Measurements from ENCODE around the gene MAP2K7.

Gene MAP2K7

DNA sequence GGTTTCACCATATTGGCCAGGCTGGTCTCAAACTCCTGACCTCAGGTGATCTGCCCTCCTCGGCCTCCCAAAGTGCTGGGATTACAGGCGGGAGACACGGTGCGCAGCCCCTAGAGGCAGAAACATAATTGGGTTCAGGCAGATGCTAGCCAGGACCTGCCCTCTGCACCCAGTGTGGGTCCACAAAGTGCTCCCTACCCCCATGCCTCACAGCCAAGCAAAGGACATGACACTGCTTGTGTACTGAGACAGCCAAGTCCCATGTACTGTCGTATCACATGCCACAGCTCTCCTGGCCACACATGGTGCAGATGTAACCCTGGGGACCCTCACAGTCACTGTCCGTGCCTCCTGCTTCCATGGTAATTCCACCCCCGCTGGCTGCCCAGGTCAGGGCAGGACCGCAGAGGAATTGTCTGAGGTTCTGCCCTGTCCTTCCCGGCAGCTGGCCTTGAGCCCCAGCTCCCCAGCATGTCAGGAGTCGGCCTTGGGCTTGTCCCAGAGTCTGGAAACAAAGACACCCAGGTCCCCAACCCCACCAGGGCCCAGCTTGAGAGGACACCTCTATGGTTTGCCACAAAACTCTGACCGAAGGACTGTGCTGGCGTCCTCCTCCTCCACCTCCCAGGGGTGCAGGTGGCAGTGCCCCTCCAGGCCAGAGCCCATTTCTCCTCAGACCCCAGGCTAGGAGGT is 37.1 kb upstream of the MAP2K7 start:
- no peak for DNase-seq (ENCODE audit: low read depth in 3 of 3)

DNA sequence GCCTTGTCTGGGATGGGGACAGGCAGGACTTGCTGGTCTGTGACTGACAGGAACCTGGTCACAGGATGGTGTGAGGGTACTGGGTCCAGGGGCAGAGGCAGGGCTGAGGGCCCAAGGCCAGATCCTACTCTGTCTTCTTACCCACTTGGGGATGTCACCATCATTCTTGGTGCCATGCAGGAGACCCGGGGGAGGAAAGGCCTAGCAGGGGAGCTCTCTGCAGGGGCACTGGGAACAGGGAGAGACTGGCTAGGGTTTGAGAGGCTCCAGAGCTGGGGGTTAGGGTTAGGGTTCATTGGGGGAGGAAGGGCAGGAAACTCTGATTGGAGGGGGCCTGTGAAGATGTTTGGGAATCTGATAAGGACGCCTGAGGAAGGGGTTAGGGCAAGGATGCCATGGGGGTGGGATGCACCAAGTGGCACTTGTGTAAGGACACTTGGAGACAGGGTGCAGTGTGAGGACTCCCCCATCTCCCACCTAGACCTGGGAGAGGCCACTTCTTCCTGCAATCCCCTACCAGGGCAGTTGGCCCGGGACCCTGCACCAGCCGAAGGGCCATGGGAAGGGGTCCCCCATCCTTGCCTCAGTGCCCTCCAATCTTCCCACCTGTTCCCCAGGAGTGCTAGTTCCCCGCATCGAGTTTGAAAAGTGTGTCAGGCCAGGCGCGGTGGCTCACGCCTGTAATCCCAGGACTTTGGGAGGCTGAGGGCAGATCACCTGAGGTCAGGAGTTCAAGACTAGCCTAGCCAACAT is 36.4 kb upstream of the MAP2K7 start:
- no peak for DNase-seq (ENCODE audit: low read depth in 3 of 3)

DNA sequence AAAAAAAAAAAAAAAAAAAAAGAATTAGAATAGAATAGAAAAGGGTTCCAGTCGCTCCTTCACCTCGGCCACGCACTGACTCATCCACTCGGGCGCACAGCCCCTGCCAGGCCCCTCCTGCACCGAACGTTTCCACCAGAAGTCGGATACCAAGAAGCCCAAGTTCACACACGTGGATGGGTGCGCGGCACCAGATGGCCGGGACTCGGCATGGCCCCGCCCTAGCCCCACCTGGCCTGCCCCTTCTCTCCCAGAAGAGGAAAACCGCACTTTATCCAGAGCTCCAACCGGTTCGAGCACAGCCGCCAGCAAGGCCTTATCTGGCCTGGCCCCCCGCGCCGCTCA is 35.4 kb upstream of the MAP2K7 start:
- DNase-seq (ENCODE audit: low read depth in 3 of 3), result no peak

DNA sequence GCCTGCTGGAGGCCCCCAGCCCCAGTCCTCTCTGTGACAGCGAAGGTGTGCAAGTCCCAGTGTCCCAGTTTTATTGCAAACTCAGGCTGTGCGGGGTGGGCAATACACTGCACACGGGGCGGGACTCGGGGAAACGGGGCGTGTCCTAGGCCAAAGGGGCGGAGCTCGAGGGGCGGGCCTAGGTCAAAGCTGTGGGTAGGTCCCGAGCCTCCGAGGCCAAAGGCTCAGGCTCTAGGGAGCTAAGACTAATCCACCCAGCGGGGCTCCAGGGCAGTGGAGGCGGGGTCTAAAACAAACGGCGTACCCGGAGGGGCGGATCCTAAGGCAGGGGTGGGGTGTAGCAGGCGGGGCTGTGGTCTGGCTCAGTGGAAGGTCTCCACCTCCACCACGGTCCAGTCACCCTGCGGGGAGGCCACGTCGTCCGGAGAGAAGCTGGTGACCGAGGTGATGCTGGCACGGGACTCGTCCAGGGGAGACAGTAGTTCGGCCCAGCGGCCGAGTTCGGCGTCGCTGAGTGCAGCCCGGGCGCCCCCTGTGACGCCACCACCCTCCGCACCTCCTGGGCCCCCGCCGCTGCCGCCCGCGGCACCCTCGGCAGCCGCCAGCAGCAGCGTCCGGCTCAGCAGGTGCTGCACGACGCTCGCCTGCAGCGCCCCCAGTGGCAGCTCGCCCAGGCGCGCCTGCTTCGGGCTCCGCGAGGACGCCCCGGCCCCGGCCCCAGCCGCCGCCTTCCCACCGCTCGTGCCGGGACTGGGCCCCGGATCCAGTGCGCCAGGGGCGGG is 34.8 kb upstream of the MAP2K7 start:
- DNase-seq (ENCODE audit: low read depth in 3 of 3), result peak; percentile 66 to 75 (median 69)

- peak; percentile 69 to 82 (median 78) for DNase-seq (ENCODE audit: low read depth in 3 of 3)
These were observed 34.2 kb upstream of the MAP2K7 start for GRCh38 chr19:7869453-7869909.

DNA sequence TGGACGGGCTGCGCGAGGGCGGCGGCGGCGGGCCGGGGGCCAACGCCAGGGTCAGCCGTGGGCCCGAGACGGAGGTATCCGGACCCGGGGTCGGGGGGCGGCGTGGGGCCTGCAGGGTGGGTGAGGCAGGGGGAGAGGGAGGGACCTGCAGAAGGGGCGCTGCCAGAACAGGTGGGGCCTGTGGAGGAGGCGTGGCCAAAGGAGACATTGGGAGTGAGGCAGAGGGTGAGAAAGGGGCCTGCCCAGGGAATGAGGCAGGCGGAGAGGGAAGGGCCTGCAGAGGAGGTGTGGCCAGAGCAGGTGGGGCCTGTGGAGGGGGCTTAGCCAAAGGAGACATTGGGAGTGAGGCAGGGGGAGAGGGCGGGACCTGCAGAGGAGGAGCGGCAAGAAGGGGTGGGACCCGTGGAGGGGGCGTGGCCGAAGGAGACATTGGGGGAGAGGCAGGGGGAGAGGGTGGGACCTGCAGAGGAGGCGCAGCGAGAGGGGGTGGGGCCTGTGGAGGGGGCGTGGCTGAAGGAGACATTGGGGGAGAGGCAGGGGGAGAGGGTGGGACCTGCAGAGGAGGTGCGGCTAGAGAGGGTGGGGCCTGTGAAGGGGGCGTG is 33.7 kb upstream of the MAP2K7 start:
- peak in 2 of 3 experiments; percentile 34 to 35 for DNase-seq (ENCODE audit: low read depth in 3 of 3)

DNA sequence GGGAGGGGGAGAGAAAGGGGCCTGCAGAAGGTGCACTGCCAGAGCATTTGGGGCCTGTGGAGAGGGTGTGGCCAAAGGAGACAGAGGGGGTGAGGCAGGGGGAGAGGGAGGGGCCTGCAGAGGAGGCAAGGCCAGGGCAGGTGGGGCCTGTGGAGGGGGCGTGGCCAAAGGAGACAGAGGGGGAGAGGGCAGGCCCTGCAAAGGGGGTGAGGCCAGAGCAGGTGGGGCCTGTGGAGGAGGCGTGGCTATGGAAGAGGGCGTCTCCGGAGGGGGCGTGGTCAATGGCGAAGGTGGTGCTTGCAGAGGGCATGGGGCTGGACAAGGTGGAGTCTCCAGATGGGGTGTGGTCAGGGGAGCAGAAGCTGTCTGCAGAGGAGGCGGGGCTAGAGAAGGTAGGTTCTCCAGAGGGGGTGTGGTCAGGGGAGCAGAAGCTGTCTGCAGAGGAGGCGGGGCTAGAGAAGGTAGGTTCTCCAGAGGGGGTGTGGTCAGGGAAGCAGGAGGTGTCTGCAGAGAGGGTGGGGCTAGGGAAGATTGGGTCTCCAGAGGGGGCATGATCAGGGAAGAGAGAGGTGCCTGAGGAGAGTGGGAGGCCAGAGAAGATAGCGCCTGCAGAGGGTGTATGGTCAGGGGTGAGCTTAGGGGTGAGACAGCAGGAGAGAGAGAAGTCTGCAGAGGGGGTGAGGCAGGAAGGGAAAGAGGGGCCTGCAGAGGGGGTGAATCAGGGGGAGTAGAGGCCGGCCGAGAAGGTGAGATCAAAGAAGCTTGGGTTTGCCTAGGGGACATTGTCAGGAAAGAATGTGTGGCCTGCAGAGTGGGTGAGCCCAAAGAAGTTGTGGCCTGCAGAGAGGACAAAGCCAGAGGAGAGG is 32.9 kb upstream of the MAP2K7 start:
- no peak for DNase-seq (ENCODE audit: low read depth in 3 of 3)

DNA sequence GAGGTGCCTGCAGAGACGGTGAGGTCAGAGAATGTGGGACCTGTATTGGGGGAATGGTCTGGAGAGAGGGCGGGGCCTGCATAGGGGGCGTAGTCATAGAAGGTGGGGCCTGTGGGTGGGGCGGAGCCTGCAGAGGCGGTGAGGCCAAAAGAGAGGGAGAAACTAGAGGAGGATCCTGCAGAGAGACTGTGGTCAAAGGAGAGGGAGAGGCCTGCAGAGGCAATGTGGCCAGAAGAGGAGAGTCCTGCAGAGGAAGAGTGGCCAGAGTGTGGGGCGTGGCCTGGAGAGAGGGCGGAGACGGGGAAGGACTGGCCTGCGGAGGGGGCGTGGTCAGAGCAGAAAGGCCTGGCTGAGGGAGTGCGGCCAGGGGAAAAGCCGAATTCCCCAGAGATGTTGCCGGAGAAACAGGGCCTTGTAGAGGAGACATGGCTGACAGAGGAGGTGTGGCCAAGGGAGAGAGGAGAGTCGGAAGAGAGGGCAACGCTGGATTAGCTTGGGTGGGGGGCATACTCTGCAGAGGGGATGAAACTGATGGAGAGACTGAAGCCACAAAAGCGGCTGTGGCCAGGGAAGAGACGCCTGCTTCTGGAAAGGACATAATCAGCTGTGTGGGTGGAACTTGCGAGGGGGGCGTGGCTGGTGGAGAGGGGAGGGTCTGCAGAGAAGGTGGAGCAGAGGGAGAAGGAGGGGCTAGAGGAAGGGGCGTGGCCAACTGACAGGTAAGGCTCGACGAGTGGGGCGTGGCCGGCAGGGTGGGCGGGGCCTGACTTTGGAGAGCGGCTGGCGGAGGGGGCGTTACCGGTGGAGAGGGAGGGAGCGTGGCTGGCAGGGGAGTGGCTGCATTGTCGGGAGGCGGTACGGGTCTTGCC is 32.0 kb upstream of the MAP2K7 start:
- DNase-seq (ENCODE audit: low read depth in 3 of 3), result peak; percentile 52 to 67 (median 63)

DNA sequence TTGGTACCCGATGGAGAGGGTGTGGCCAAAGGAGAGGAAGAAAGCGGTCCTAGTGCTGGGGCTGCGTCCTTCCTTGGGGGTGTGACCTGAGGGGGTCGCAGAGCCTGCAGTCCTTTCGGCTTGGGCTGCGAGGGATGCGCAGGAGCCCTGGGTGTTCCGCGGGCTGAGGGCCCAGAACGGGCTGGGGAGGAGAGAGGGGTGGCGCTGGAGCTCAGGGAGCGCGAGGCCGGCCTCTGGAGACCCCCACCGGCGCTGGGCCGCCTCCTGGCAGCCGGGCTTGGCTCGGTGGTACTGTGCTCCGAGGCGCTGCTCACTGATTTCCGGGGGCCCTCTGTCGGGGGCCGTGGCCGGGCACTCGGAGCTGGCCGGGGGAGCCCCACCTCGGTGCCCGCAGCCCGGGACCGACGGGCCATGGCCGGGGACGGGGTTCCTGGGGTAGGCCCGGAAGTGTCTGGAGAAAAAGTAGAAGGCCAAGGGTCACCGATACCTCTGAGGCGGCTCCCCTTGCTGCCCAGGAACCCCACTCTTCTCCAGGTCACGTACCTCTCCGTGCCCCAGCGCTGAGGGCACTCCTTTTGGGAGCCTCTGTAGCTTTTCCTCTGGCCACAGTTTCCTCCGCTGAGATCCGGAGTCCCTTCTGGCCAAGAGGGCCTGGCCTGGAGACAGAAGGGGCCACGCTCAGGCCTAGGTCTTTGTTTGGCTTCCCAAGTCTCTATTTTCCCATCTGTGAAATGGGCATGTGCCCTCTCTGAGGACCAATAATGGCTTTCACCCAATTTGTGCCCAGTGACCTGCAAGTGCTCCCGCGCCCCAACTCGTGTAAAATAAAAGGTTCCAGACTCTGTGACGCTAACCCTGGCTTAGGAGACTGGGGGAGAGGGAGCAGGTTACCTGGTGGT is 31.1 kb upstream of the MAP2K7 start:
- DNase-seq (ENCODE audit: low read depth in 3 of 3), result no peak

DNA sequence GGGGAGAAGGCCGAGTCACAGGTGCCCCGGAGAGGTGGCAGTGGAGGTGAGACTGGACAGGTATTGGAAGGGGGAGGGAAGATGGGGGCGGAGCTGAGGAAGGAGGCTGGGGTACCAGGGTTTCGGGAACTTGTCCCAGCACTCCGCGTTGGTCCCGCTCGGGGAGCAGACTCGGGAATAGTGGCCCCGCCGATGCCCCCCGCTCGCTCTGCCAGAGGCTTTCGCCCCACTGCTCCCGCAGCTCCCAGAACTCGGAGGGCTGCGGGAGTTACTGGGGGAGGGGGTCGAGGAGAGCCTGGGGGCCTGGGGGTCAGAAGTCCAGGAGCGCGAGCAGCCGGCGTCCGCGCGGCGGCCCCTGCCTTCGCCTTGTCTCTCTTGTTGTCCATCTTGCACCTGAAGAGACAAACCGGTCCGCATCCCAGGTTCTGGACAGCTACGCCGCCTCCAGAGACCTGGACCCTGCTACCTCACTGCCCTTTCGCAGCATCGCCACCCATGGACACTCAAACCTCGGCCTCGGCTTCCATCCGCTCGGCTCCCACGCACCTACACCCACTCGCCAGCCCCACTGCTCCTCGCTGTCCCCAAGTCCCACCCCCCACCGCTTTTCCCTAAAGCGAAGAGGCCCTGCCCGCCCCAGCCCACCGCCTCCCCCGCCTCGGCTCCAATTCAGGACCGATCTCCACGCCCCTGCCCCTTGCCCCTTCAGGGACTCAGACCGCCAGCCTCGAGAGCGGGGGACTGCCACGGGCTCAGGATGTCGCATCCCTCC is 30.2 kb upstream of the MAP2K7 start:
- no peak for DNase-seq (ENCODE audit: low read depth in 3 of 3)

DNA sequence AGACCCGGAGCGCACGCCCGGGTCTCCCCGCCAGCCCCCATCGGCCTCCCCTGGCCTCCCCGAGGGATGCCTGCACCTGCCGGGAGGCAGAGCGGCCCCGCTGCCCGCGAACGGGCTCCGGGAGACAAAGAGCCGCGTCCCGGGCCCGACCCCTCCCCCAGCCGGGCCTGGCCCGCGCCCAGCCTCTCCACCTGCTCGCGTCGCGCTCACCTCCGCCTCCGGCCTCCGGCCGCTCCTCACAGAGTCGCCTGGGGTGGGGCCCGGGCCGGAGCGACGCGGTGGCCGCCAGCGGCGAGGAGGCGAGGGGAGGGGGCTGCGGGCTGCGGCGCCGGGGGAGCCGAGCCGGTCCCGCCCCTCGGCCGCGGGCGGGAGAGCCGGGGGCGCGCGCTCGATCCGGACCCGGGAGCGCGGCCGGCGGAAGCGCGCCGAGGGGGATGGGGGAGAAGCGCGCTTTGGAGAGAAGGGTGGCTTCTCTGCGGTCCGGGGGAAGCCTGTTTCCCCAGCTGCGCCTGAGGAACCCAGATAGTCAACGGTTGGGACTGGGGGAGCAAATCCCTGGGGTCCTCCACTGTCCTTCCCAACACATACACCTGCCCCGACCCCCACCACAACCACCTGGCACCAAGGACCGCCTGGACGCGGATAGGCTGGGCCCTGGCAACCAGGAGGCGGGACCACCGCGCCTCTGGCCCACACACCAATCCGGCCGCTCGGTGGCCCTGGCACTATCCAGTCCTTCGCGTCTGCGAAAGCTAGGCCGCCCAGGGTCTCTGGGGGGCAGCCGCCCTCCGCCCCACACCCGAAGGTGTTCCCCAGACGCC is 29.4 kb upstream of the MAP2K7 start, which contains the start of gene PRR36:
Gene PRR36 (minus strand): TSS at position 315 of the 821 bp plus-strand sequence. CDS start 701 bp downstream, outside the sequence.
- DNase-seq (ENCODE audit: low read depth in 3 of 3), result no peak

- no peak for DNase-seq (ENCODE audit: low read depth in 3 of 3)
These were observed 28.8 kb upstream of the MAP2K7 start for GRCh38 chr19:7874897-7875273.

DNA sequence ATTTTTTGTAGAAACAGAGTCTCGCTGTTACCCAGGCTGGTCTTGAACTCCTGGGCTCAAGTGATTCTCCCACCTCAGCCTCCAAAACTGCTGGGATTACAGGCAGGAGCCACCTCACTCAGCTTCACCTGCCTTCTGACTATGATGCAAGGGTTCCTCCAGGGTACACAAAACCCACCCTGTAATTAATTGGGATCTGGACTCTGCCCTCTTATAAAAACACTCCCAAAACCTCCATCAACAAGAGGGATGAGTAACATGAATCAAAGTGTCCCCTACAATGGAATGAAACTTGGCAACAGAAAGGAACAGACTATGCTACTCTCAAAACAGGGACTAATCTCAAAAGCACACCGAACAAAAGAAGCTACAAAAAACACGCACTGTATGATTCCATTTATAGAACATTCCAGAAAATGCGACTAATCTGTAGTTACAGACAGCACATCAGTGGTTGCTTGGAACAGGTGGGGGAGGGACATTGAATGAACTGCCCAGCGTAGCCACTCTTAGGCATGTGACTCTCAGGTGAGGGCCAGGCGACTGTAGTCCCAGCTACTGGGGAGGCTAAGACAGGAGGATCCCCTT is 26.3 kb upstream of the MAP2K7 start:
- DNase-seq (ENCODE audit: low read depth in 3 of 3), result no peak

DNA sequence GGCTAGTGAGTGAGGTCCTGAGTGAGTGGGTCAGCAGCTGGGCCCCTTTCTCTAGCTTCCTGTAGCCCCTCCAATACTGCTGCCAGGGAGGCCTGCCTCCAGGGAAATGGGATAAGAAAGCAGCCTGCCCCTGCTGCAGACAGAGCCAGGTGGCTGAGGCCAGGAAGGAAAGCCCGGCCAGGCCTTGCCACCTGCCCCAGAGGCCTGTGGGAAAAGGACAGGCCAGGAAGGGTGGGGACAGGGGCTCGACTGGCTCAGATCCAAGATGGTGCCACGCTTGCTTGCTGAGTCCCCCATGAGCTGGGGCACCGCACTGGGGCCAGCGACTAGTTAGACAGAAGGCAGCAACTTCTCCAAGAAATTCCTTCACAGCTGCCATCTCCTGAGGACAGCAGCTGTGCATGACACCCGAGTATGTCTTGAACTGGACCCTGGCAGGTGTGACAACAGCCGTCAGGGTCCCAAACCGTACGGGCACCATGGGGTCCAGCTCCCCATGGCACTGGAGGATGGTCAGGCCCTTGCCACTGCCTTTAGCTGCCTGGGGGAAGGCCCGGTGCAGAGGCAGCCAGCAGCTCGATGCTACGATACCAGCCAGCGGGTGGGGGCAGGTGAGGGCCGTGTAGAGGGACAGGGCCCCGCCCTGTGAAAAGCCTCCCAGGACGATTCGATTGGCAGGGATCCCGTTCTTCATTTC is 24.4 kb upstream of the MAP2K7 start:
- no peak for DNase-seq (ENCODE audit: low read depth in 3 of 3)

DNA sequence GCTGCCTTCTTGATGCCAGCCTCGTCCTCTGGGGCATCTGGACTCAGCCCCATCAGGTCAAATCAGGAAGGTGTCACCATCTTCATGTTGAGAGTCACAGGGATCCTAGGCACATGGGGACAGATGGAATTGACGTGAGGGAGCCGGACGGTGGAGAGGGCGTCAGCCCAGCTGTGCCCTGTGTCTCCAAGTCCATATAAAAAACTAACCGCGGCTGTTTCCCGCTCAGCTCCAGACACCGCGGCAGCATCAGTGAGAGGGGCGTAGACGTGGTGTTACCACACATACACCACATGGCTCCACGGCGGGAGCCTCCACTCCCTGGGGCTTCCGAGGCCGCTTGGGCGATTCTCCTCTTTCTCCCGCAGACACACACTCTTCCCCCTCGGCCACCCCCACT is 23.8 kb upstream of the MAP2K7 start:
- no peak for DNase-seq (ENCODE audit: low read depth in 3 of 3)

DNA sequence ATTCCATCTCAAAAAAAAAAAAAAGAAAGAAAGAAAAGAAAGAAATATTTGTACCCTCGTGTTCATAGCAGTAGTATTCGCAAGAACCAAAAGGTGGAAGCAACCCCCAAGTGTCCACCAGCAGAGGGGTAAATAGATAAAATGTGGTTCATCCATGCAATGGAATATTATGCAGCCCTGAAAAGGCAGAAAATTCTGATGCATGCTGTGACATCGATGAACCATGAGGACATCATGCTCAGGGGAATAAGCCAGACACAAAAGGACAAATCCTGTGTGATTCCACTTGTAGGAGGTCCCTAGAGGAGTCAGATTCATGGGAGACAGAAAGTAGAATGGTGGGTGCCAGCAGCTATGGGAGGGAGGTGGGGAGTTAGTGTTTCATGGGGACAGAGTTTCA is 21.8 kb upstream of the MAP2K7 start:
- DNase-seq (ENCODE audit: low read depth in 3 of 3), result no peak
